ENCODE results near the gene CREBZF.

GRCh38 chr11:85672105-85672902 is 7.4 kb upstream of the CREBZF start:
- no peak for TF ChIP-seq CTCF (IDR thresholded peaks at IDR 0.05)
- TF ChIP-seq POLR2AphosphoS5 (IDR thresholded peaks at IDR 0.05): no peak
- TF ChIP-seq POLR2A (IDR thresholded peaks at IDR 0.05): no peak

Data from suprapubic skin (tissue), 4 donors.